ENCODE results near the gene CPLX3. TPM values are rescaled to one million over a fixed set of nuclear protein-coding genes. Genes with fewer than 3 reads are reported as not detected.

CPLX3 gene
- total and polyA plus RNA-seq, 10 of the 15 experiments (the other 5 are each of a cell fraction or from before 2014, with no cell fraction given) = 0.02 to 0.04 TPM; not detected in 8

- TF ChIP-seq IKZF1 (conservative IDR thresholded peaks at IDR 0.05) (peak; percentile 89), ZNF592 (IDR thresholded peaks at IDR 0.05) (peak; percentile 63; the same call in 1 of the 2 replicates), SIX5 (IDR thresholded peaks at IDR 0.05; ENCODE audit: low read depth, low read length, severe bottlenecking) (no peak), ASH2L (IDR thresholded peaks at IDR 0.05; ENCODE audit: borderline replicate concordance, low read depth) (peak; percentile 39; the same call in 1 of the 2 replicates), PBX3 (IDR thresholded peaks at IDR 0.05; ENCODE audit: insufficient replicate concordance, low read depth, low read length) (peak; percentile 91), MYB (IDR thresholded peaks at IDR 0.05; ENCODE audit: borderline replicate concordance, low read depth, low read length) (no peak), PRDM15 (CRISPR knock-in tag; IDR thresholded peaks at IDR 0.05) (no peak), ZNF384 (IDR thresholded peaks at IDR 0.05; ENCODE audit: borderline replicate concordance, low read depth, low read length) (no peak), CTCF (IDR thresholded peaks at IDR 0.05 in 2 of 3, conservative IDR thresholded peaks at IDR 0.05 in 1 of 3; ENCODE audit: control insufficient read depth in 2 of 3, extremely low read depth in 1 of 3, insufficient read depth in 1 of 3, low read depth in 3 of 3, low read length in 3 of 3) (peak; percentile 45 to 60 (median 50); a peak in 5 of 6 replicates), TCF7 (IDR thresholded peaks at IDR 0.05; ENCODE audit: borderline replicate concordance) (no peak), SKIL (IDR thresholded peaks at IDR 0.05; ENCODE audit: low read depth, poor library complexity, severe bottlenecking) (no peak)
Measured at GRCh38 chr15:74842581-74843444, 16.4 kb downstream of the CPLX3 start, which contains the start of gene ULK3 (continued).

Measured in GM12878 (cell line).